ENCODE data around the gene ARHGAP10.

The ARHGAP10 gene, protein sequence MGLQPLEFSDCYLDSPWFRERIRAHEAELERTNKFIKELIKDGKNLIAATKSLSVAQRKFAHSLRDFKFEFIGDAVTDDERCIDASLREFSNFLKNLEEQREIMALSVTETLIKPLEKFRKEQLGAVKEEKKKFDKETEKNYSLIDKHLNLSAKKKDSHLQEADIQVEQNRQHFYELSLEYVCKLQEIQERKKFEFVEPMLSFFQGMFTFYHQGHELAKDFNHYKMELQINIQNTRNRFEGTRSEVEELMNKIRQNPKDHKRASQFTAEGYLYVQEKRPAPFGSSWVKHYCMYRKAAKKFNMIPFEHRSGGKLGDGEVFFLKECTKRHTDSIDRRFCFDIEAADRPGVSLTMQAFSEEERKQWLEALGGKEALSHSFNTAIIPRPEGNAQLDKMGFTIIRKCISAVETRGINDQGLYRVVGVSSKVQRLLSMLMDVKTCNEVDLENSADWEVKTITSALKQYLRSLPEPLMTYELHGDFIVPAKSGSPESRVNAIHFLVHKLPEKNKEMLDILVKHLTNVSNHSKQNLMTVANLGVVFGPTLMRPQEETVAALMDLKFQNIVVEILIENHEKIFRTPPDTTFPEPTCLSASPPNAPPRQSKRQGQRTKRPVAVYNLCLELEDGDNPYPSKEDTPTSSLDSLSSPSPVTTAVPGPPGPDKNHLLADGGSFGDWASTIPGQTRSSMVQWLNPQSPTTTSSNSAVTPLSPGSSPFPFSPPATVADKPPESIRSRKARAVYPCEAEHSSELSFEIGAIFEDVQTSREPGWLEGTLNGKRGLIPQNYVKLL

DNA sequence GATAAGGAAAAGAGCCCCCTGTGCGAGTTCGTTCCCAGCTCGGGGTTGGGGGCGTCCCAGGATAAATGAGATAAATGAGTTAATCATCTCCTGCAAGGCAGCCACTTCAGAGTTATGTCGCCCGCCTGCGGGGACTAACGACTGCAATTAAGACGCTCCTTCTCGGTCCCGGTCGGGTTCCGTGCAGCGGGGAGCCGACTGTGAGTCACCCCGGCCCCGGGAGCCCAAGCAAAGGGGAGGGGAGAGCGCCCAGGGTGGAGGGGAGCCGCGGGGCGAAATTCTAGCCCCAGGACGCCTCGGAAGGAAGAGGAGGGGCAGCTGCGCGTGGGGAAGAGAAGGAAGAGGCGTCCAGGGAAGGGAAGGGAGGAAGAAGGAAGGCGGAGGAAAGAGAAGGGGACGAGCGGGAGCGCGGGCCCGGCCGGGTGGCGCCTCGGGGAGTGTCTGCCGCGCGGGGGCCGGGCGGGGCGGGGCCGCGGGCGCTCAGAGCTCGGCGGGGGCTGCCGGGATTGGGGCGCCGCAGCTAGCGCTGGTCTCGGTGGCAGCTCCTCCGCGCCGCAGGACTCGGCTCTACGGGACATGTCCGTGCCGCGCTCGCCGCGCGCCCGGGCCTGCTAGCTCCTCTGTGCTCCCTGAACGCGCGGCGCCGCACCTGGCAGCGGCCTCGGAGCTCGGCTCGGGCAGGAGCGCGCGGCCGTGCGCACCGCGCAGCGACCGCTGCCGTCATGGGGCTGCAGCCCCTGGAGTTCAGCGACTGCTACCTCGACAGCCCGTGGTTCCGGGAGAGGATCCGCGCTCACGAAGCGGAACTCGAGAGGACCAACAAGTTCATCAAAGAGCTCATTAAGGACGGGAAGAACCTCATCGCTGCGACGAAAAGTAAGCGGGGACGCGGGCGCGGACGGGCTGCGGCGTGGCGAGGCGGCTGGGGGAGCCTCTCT lies at the start of gene ARHGAP10:
ARHGAP10 (plus strand) TSS at position 509 of the 938 bp plus-strand sequence; CDS start at position 723, 214 bp downstream.
- peak; percentile 53 for DNase-seq (ENCODE audit: low read depth)

DNA sequence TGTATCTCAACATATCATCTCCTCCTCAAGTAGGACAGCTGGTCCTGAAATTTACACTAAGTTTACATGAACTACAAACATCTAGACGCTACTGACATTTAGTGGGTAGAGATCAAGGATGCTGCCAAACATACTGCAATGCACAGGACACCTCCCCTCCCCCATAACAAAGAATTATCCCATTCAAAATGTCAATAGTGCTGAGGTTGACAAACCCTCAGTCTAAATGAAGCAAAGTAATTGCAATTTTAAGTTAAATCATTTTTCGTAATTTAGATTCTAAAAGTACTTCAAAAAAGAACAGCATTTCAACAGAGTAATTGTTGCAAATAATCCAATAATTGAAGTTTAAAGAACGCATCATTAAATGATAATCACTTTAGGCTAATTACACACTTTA lies 49.1 kb upstream of the ARHGAP10 start:
- DNase-seq (ENCODE audit: low read depth), result no peak

DNA sequence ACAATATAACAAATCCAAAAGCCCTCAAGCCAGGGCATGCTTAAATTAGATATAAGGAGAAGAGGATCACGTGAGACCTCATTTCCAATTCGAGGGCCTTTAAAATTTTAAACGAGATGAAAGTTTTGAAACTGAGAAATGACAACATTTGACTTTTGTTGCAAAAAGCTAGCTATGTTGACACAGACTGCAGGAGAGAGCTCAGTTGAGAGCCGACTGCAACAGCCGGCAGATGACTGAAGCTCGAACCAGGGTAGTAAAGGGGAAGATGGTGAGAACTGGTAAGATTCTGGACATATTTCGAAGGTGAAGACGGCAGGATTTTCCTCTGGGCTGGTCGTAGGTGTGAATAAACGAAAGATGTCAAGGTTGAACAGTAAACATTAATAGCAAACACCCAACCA lies 48.7 kb upstream of the ARHGAP10 start:
- DNase-seq (ENCODE audit: low read depth), result no peak

DNA sequence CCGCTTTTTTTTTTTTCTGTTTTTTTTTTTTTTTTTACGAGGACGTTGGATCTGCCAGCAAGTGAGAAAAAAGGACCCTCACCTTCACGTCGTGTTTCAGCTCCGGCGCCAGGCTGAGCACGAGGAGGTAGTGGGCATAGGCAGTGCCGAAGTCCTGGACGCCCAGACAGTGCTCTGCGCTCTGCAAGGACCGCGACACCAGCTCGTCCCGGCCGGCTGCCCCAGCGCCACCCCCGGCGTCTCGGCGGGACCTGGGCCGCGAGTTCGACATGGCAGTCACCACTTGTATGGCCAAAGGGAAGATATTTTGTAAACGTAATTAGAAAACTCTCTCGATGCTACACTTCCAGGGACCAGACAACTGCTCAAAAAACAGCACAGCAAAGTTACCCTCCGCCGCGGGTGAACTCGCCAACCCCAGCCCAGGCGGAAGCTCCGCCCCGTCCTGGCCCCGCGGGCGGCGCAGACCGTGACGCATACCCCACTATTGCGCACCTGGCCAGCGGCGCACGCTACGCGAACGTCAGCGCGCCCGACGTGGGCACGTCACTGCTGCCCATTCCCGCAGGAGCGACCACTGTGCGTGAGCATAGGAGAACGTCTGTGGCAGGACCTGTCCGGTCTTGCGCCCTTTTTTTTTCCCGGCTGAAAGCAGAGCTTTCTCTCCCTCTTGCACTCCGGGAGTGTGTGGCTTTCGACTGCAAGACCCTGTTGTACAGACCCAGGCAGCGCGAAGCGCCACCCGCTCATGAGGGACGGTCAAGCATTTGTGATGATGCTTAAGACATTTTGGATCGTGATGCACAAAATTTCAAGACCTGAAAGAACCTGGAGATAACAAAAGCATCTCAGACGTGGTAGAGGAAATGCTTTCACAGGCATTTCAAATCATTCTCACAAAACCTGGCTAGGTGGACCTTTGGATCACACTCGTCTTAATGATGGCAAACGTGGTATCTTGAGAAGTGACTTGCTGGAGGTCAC lies 47.9 kb upstream of the ARHGAP10 start, which contains the start of gene PRMT9:
PRMT9 (minus strand) TSS at position 447 of the 984 bp plus-strand sequence; CDS start at position 271, 176 bp downstream.
- DNase-seq (ENCODE audit: low read depth), result peak; percentile 67

DNA sequence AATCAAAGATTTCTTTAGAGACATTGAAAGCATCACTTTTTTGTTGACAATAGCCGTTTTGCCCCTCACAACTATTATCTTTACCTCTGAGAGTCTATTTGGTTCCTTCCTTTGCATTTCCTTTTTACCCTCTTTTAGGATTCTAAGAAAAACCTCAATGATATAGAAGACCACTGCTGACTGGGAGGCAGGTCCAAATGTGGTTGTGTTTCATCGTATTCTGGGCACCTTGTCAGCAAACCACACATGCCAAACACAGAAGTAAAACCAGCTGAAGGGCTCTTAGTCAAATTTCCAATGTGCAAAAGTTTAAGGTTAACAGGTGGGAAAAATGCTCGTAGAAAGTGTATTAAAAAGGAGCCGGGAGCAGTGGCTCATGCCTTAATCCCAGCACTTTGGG lies 42.8 kb upstream of the ARHGAP10 start:
- no peak for DNase-seq (ENCODE audit: low read depth)

DNA sequence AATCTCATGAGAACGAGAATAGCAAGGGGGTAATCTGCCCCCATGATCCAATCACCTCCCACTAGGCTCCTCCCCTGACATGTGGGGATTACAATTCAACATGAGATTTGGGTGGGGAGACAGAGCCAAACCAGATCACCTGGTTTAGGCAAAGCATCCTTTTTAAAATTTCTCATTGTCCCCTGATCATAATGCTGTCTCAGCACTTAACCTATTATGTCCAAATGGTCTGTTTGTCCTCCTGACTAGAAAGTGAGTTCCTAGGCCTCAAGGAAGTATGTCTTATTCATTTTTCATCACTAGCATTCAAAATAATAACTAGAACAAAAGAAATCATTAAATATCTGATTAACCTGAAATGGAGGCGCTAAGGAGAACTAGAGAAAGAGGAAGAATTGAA lies 40.1 kb upstream of the ARHGAP10 start:
- DNase-seq (ENCODE audit: low read depth), result no peak

DNA sequence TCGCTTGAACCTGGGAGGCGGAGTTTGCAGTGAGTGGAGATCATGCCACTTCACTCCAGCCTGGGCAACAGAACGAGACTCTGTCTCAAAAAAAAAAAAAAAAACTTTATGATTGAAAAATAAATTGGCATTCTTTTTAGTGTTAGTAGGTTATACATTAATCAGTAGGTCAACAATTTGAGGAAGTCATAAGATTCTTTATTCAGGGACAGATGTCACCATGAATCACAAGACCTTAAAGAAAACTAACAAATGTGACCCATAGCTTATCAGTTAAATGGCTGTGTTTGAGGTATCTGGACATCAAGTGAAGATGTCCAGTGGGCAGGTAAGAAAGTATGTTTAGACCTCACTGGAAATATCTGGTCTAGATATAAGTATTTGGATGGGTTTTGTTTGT lies 38.7 kb upstream of the ARHGAP10 start:
- DNase-seq (ENCODE audit: low read depth), result no peak

DNA sequence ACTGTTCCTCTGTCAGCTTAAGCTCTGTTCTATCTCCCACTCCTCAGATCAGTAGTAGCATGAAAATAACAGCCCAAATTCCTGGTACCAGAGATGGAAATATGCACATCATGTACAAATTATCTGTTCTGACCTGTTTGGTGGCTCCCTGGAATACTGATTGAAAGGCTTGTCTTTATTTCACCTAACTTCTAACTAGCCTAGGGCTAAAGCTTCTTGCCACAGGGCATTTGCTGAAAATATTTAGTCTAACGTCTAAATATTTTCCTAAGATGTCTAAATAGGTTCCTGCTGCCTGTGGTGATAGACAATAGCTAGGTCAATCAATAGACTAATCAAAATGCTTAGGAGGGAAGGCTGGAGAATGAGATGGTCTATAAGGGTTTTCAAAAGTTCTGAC lies 35.0 kb upstream of the ARHGAP10 start:
- no peak for DNase-seq (ENCODE audit: low read depth)

DNA sequence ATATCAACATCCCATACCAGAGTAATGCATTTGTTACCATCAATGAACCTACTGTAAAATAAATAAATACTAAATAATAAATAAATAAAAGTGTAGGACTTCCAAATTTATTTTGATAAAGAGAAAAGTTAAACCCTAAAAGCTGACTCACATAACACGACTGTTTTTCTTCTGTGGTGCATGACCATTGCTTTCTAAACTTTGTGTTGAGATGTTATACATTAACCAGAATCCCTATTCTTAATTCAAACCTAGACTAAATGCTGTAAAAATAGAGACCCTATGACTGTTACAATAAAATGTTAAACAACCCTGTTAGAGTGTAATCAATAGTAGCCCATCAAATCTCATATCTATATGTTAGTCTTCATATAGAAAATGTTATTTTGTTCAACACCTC lies 27.0 kb upstream of the ARHGAP10 start:
- DNase-seq (ENCODE audit: low read depth), result no peak

DNA sequence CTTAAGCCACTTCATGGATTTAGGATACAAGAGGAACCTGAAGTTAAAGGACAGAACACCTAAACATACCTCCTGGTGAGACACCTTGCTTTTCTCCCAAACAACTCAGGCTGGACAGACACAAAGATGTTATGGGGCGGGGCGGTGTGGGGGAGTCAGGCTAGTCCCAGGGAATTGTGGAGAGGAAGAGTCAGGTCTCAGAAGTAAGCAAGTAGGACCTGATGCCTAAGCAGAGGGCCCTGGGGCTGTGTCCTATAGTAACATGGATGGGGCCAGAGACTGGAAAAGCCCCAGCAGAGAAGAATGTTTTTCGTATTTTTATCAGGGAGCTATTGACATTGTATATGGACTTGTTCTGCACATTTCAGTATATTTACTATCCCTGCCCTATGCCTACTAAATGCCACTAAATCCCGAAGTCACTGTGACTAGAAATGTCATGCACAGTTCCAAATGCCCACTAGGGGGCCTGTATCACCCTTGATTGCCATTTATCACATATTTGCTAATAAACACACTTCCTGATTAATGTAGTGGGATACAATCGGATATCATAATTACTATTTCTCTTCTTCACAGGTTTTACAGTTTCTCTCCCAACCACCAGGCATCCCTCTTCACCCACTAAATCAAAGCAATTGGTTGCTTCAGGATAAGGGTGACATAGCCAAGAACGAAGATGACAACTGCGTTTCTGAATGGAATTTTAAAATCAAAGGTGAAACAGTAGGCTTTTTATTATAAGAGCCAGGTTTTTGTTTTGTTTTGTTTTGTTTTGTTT lies 23.8 kb upstream of the ARHGAP10 start:
- DNase-seq (ENCODE audit: low read depth), result no peak

DNA sequence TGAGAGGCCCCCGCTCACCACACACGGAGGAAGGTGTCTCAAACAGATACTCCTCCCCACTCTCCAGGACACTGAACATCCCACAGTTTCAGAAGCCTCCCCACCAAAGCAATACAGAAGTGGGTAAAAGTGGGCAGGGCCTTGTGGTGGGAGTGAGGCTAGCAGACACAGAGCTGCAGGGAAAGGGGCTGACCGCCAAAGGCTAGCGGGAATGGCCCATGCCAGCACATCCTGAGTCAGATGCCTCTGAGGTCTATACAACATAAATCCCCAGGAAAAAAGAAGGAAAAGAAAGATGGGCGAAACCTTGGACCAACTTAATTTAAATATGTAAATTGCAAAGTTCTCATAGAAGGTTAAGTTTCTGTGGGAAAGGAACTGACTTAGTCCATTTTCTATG lies 21.9 kb upstream of the ARHGAP10 start:
- DNase-seq (ENCODE audit: low read depth), result no peak

DNA sequence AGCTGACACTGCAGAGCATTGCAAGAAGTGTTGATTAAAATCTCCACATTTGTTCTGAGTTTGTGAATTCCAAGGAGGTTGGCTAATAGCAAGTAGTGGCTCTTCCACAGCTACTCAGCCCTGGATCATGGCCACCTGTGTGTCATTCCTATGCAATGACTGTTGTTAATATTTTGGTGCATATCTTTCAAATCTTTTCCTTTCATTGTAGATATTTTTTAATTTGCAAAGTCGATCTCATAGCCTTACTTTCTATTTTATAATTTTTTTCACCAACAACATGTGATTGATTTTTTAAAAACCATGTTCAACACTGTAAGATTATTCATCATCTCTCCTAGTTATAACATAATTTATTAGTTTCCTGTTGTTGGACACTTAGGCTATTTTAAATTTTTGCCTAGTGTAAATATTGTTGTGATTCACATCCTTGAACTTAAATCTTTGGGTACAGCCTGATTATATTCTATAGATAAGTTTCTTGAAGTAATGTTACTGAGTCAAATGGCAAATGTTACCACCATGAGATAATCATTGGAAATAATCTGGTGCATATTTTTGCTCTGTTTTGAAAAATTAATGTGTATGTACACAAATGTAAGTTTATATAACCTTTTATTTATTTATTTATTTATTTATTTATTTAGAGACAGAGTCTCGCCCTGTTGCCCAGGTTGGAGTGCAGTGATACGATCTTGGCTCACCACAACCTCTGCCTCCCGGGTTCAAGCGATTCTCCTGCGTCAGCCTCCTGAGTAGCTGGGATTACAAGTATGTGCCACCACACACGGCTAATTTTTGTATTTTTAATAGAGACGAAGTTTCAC lies 17.1 kb upstream of the ARHGAP10 start:
- DNase-seq (ENCODE audit: low read depth), result no peak

DNA sequence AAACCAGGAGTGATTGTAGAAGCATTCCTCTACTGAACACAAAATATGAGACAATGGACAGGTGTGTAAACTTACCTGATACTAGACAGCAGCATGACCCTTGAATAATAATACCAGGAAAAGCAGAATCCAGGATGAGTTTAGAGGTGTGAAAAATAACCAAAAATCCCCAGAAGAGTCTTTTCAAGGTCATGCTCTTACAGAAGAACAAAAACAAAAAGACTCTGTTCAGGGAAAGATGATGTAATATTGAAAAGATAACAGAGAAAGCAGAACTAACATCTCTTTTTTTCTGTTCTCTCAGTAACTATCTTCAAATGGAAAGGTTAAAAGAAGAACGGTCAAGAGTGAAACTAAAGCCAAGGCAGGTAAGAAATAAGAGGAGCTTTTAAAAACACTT lies 14.0 kb upstream of the ARHGAP10 start:
- DNase-seq (ENCODE audit: low read depth), result no peak

DNA sequence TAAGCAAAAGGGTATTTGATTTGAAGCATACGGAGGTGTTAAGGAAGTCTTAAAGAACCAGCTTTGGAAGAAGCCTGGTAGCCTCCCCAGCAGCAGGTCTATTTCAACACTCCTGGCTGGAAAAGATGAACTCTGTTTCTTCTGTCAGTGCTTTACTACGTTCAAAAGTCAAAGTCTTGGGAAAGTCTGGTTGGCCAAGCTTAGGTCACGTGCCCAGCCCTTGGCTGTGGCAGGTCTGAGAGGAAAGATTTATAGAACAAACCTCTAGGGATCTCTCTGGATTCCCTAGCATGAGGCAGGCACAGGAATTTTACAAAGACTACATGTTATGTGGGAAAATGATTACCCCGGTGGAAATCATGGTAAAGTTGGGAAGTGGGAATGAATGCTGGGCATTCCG lies 8.6 kb upstream of the ARHGAP10 start:
- DNase-seq (ENCODE audit: low read depth), result no peak

DNA sequence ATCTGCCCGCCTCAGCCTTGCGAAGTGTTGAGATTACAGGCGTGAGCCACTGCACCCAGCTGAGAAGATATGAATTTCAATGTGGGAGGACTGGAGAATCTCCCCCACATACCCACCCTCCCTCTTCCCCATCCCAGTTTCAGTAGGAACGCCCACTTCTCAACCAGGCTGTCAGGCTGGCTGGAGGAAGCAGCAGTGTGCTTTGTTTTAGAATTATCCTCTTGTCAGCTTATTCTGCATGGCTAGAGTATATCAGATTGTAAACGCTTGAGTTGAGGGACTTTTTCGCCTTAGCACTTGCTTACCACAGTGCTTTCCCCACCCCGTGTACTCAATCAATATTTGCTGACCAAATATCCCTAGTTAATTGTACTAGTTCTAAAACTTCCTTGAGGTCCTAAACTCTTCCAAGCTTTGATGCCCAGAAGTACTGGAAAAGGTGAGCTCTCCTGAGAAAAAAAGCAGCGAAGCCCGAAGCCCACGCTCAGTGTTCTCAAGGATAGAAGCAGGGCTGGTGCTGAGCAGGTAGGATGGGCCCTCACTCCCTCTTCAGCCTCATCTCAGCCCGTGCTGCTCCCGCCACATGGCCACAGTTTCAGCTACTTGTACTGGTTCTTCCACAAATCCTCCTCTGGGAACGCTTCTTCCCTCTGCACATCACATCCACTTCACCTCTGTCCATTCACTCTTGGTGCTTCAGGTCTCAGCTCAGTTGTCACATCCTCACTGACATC lies 7.3 kb upstream of the ARHGAP10 start:
- no peak for DNase-seq (ENCODE audit: low read depth)

DNA sequence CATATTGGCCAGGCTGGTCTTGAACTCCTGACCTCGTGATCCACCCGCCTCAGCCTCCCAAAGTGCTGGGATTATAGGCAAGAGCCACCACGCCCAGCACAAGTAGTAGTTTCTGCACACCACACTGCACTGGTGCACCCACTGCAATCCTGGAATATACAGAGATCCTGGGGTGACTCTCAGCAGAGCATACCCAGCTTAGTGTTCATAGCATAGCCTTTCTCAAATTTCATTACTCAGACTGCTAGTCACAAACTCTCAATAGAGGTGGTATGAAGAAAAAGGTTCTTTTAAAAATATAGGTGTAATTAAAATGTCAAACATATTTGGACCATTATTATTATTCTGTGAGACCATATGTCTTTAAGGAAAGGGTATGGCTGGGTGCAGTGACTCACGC lies 6.2 kb upstream of the ARHGAP10 start:
- no peak for DNase-seq (ENCODE audit: low read depth)

DNA sequence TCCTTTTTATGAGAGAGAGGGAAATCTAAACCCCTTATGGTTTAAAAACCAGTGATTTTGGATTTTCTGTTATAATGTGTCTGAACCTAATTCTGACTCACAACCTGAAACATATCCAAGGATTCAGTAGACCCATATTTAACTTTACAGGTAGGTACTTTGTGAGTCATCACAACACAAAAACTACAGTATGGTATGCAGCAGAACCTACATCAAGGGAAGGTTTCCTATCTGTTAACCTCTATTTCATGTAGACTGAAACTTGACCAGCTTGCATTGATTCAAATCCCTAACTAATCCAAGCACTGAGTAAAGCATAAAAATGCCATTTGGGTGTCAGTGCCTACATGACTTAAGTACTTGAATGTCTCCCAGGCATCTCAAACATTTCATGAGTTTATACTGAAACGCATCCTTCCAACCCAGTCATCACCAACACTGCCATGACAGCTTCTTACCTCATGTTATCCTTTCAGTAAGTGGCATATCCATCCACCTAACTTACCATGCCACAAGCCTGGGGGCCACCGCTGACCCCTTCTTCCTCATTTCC lies 4.3 kb upstream of the ARHGAP10 start:
- no peak for DNase-seq (ENCODE audit: low read depth)

DNA sequence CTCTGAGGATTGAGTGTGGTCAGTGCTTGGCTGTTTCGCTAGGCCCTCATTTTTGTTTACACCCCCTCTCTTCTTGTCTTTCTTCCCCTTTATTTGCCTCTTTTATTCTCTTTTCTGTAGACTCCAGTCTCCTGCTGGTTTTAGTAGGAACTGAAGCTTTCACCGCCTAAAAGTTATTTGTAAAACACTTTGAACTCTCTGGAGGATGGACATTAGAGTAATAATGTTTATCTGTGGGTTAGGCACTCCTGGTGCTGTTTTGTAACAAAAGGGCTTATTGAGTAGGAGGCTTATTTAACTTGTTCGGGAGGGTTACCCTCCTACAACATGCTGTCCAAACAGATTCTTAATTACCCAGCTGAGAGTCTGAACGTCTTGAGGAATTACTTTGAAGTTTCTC lies 1.6 kb upstream of the ARHGAP10 start:
- DNase-seq (ENCODE audit: low read depth), result no peak

Measured in T-helper 22 cell (primary cell).